Measurements from ENCODE around the gene TMEM242.
"Not testable (repeated sequence)": the region's sequence is repeated elsewhere in the genome, so short reads cannot be mapped to it uniquely, and the experiment has no call there.

DNA sequence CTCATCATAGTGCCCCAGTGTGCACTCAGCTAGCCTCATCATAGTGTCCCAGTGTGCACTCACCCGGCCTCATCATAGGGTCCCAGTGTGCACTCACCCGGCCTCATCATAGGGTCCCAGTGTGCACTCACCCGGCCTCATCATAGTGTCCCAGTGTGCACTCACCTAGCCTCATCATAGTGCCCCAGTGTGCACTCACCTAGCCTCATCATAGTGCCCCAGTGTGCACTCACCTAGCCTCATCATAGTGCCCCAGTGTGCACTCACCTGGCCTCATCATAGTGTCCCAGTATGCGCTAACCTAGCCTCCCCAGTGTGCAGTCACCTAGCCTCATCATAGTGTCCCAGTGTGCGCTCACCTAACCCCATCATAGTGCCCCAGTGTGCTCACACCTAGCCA lies 12.6 kb downstream of the TMEM242 start:
- TF ChIP-seq, protein P1, sequence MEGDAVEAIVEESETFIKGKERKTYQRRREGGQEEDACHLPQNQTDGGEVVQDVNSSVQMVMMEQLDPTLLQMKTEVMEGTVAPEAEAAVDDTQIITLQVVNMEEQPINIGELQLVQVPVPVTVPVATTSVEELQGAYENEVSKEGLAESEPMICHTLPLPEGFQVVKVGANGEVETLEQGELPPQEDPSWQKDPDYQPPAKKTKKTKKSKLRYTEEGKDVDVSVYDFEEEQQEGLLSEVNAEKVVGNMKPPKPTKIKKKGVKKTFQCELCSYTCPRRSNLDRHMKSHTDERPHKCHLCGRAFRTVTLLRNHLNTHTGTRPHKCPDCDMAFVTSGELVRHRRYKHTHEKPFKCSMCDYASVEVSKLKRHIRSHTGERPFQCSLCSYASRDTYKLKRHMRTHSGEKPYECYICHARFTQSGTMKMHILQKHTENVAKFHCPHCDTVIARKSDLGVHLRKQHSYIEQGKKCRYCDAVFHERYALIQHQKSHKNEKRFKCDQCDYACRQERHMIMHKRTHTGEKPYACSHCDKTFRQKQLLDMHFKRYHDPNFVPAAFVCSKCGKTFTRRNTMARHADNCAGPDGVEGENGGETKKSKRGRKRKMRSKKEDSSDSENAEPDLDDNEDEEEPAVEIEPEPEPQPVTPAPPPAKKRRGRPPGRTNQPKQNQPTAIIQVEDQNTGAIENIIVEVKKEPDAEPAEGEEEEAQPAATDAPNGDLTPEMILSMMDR (IDR thresholded peaks at IDR 0.05): not testable (repeated sequence)
- not testable (repeated sequence) for TF ChIP-seq ZFX (IDR thresholded peaks at IDR 0.05; ENCODE audit: borderline replicate concordance)
